Activated CD8-positive, alpha-beta T cell treated with anti-CD3 and anti-CD28 coated beads for 36 hours (primary cell): ENCODE measurements around the gene SHC4. TPM values are rescaled to one million over a fixed set of nuclear protein-coding genes. Genes with fewer than 3 reads are reported as not detected.
"Not testable (repeated sequence)": the region's sequence is repeated elsewhere in the genome, so short reads cannot be mapped to it uniquely, and the experiment has no call there.

Experiments
- ATAC-seq: fragments of 200-7000 bp; cut with Tn5 transposase; one replicate; pipeline ENCODE4 v1.10.0; 2021; ENCODE audit warnings: mild to moderate bottlenecking, moderate library complexity
- CTCF ChIA-PET: fragments of 350-600 bp; sonication (Branson Sonifier 250); formaldehyde crosslinking; loops from one replicate; lab custom pipeline; 2021; ENCODE audit warnings: antibody characterized with exemption; lab: Charles Lee
- POLR2A ChIA-PET: fragments of 350-600 bp; sonication (Branson Sonifier 250); formaldehyde crosslinking; loops from one replicate; lab custom pipeline; 2021; ENCODE audit warnings: antibody characterized with exemption; lab: Charles Lee
- DNase-seq: peaks from one replicate; pipeline ENCODE4 v3.0.0-alpha.2; 2020
- H3K27ac Mint-ChIP-seq: one replicate; pipeline ENCODE4 v1.8.0; 2021; ENCODE audit warnings: mild to moderate bottlenecking, mixed read lengths
- H3K27me3 Mint-ChIP-seq: one replicate; pipeline ENCODE4 v1.8.0; 2021; ENCODE audit warnings: mixed read lengths
- H3K36me3 Mint-ChIP-seq: one replicate; pipeline ENCODE4 v1.8.0; 2021; ENCODE audit warnings: low read depth, mixed read lengths
- H3K4me1 Mint-ChIP-seq: one replicate; pipeline ENCODE4 v1.8.0; 2021; ENCODE audit warnings: low read depth, mixed read lengths
- H3K4me3 Mint-ChIP-seq: one replicate; pipeline ENCODE4 v1.8.0; 2021; ENCODE audit warnings: mild to moderate bottlenecking, moderate library complexity, mixed read lengths
- H3K9me3 Mint-ChIP-seq: one replicate; pipeline ENCODE4 v1.8.0; 2021; ENCODE audit warnings: mixed read lengths
- CTCF ChIP-seq: fragments of 200-600 bp; IDR thresholded peaks from one replicate; pipeline ENCODE4 v1.8.0; 2022; ENCODE audit warnings: antibody characterized with exemption, mild to moderate bottlenecking
- intact Hi-C: fragments of 100-400 bp; cut with micrococcal nuclease; formaldehyde crosslinking; loops from one replicate; pipeline ENCODE4 v1.10.0; 2022
- total RNA-seq, 2 experiments: library from RNA; stranded (reverse); gene quantifications; one replicate each; pipeline ENCODE4 v1.2.3, GENCODE V29; 2021

Gene SHC4
- total RNA-seq, 2 experiments from 2014 or later, result 2.5 TPM

- CTCF ChIA-PET, result no interaction called here
- POLR2A ChIA-PET, result interaction anchor here (0.9 kb wide), 1 partner anchor 10 kb away, joined by 3 read pairs; no protein-coding TSS in a partner anchor
- DNase-seq (no peak), ATAC-seq (no peak)
- H3K27ac Mint-ChIP-seq, result no peak overlapping the region
- H3K4me1 Mint-ChIP-seq, result peaks cover 5% of the 10 kb centered on the region
- intact Hi-C loops, result no loop called here
- H3K9me3 Mint-ChIP-seq, result peaks cover 12% of the 10 kb centered on the region
- TF ChIP-seq CTCF, result no peak
- peaks cover 25% of the 10 kb centered on the region for H3K27me3 Mint-ChIP-seq
- no peaks in the 10 kb centered on the region for H3K36me3 Mint-ChIP-seq
- no peak overlapping the region for H3K4me3 Mint-ChIP-seq
Observed at GRCh38 chr15:48913141-48913540, 50.6 kb downstream of the SHC4 start.

- H3K27ac Mint-ChIP-seq, intact Hi-C loops, CTCF ChIA-PET, POLR2A ChIA-PET, ATAC-seq, H3K4me3 Mint-ChIP-seq, DNase-seq, H3K36me3 Mint-ChIP-seq: not testable (repeated sequence)
- peaks cover 10% of the 10 kb centered on the region for H3K27me3 Mint-ChIP-seq
- peaks cover 16% of the 10 kb centered on the region for H3K9me3 Mint-ChIP-seq
- peaks cover 14% of the 10 kb centered on the region for H3K4me1 Mint-ChIP-seq
Observed at GRCh38 chr15:48910554-48910953, 53.2 kb downstream of the SHC4 start.

DNA sequence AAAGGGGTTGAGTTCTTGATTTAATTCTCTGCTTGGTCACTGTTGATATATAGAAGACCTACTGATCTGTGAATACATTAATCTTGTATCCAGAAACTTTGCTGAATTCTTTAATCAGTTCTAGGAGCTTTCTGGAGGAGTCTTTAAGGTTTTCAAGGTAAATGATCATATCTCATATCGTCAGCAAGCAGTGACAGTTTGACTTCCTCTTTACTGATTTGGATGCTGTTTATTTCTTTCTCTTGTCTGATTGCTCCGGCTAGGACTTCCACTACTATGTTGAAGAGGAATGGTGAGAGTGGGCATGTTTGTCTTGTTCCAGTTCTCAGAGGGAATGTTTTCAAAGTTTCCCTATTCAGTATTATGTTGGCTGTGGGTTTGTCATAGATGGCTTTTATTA lies 54.4 kb downstream of the SHC4 start:
- Mint-ChIP-seq H3K4me1 (peaks cover 21% of the 10 kb centered on the region), H3K27me3 (peaks cover 10% of the 10 kb centered on the region), H3K9me3 (peaks cover 16% of the 10 kb centered on the region)
- DNase-seq, H3K4me3 Mint-ChIP-seq, H3K36me3 Mint-ChIP-seq, intact Hi-C loops, ATAC-seq, POLR2A ChIA-PET, H3K27ac Mint-ChIP-seq, CTCF ChIA-PET: not testable (repeated sequence)

DNA sequence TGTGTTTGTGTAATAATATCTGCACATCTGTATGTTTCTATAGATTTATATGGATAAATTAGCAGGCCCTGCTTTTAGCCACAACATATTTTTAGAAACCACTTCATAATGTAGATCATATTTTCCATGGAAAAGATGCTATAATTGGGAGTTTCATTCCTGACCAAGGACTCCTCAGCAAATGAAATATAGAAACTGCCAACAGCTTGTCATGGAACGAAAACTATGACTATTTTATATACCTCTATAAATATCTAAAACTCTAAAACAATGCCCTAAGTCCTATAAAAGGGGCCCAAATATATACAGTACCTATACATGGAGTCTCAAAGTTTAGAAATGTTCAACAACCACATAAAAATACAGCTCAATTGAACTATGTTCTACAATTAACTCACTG lies 57.9 kb downstream of the SHC4 start:
- peaks cover 21% of the 10 kb centered on the region for H3K4me1 Mint-ChIP-seq
- DNase-seq (no peak), ATAC-seq (peak; percentile 20)
- H3K27ac Mint-ChIP-seq, result peak overlapping the region; percentile 67
- peaks cover 2% of the 10 kb centered on the region for H3K27me3 Mint-ChIP-seq
- ChIA-PET POLR2A (interaction anchor here (0.9 kb wide), 2 partner anchors 13 to 516 kb away, joined by 3 to 4 read pairs; no protein-coding TSS in a partner anchor), CTCF (interaction anchor here (0.7 to 1.2 kb wide), 3 partner anchors 44 to 69 kb away, joined by 3 to 4 read pairs (median 4); no protein-coding TSS in a partner anchor)
- intact Hi-C loops, result no loop called here
- H3K36me3 Mint-ChIP-seq, result no peaks in the 10 kb centered on the region
- TF ChIP-seq CTCF, result no peak
- H3K9me3 Mint-ChIP-seq, result peaks cover 14% of the 10 kb centered on the region
- no peak overlapping the region for H3K4me3 Mint-ChIP-seq

DNA sequence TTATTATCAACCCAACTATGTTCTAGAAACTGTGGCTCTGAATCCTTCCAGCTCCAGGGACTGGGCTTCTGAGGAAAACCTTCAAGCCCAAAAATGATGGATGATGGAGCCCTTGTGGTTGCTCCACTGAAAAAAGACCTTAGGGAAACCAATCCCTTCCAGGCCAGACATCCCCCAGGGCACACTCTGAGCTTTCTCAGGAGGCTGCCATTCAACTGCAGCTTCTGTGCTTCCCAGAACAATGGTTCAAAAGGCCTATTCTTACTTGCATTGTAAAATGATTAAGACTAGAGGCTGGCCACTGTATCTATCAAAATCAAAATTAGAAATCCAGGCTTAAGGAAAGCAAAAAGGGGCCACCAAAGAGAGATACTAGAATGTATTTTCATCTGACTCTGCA lies 58.5 kb downstream of the SHC4 start:
- POLR2A ChIA-PET, result interaction anchor here (0.9 kb wide), 1 partner anchor 517 kb away, joined by 3 read pairs; no protein-coding TSS in a partner anchor
- no peak for ATAC-seq
- peak overlapping the region; percentile 67 for H3K27ac Mint-ChIP-seq
- CTCF ChIA-PET, result no interaction called here
- no peak overlapping the region for H3K4me3 Mint-ChIP-seq
- TF ChIP-seq CTCF, result no peak
- H3K36me3 Mint-ChIP-seq, result no peaks in the 10 kb centered on the region
- H3K4me1 Mint-ChIP-seq, result peaks cover 21% of the 10 kb centered on the region
- peaks cover 2% of the 10 kb centered on the region for H3K27me3 Mint-ChIP-seq
- intact Hi-C loops, result no loop called here
- no peak for DNase-seq
- H3K9me3 Mint-ChIP-seq, result peaks cover 9% of the 10 kb centered on the region

DNA sequence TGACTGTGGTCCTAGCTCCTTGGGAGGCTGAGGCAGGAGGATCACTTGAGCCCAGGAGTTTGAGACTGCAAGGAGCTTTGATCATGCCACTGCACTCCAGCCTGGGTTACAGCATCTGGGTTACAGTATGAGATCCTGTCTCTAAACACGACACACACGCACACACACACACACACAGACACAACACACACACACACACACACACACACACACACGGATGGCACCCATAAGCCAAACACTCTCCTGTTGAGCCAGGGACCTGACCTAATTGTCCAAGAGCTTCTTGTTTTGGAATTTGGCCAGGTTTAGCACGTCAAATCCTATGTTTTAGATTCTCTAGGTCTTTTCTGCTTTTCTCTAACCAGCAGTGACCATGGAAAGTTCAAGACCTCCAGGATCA lies 59.0 kb downstream of the SHC4 start:
- intact Hi-C loops, result no loop called here
- Mint-ChIP-seq H3K36me3 (no peaks in the 10 kb centered on the region), H3K4me3 (no peak overlapping the region), H3K4me1 (peaks cover 21% of the 10 kb centered on the region), H3K9me3 (peaks cover 4% of the 10 kb centered on the region), H3K27ac (no peak overlapping the region), H3K27me3 (no peaks in the 10 kb centered on the region)
- ChIA-PET CTCF (interaction anchor here (0.9 to 1.9 kb wide), 2 partner anchors 10 to 44 kb away, joined by 3 to 7 read pairs; no protein-coding TSS in a partner anchor), POLR2A (no interaction called here)
- ATAC-seq (no peak), DNase-seq (no peak)
- TF ChIP-seq CTCF, result no peak
